Fibroblast of lung (primary cell): ENCODE data around the gene ZC3H10. TPM values are rescaled to one million over a fixed set of nuclear protein-coding genes. Genes with fewer than 3 reads are reported as not detected.
A peak's percentile ranks its signal among the peaks of the same experiment; 100 is the strongest.

Experiments used
- DNase-seq, 2 donors: peaks; one replicate each; pipeline versions ENCODE4 v3.0.0 to v3.0.0-alpha.2; 2010; ENCODE audit warnings: low read depth in 2 of 2
- H2AFZ ChIP-seq: 2 replicates; pipeline ENCODE4 v1.5.1; 2012; ENCODE audit warnings: low read length, control low read depth, inconsistent platforms
- H3K27ac ChIP-seq: 2 replicates; pipeline ENCODE4 v1.5.1; 2011; ENCODE audit warnings: low read length, control low read depth; ENCODE audit not compliant: insufficient read depth
- H3K27me3 ChIP-seq: 2 replicates; pipeline ENCODE4 v1.5.1; 2011; ENCODE audit warnings: mild to moderate bottlenecking, low read length; ENCODE audit not compliant: control insufficient read depth, insufficient read depth
- H3K36me3 ChIP-seq: 2 replicates; pipeline ENCODE4 v1.5.1; 2011; ENCODE audit warnings: low read length; ENCODE audit not compliant: control insufficient read depth, insufficient read depth
- H3K4me1 ChIP-seq: 2 replicates; pipeline ENCODE4 v1.5.1; 2011; ENCODE audit warnings: low read length; ENCODE audit not compliant: control insufficient read depth, insufficient read depth; ENCODE audit errors: extremely low read depth
- H3K4me2 ChIP-seq: 2 replicates; pipeline ENCODE4 v1.5.1; 2011; ENCODE audit warnings: low read length, control low read depth; ENCODE audit not compliant: insufficient read depth; ENCODE audit errors: extremely low read depth
- H3K4me3 ChIP-seq, 4 experiments: fragments of 200-600 bp in 1 of 4; sonication (generic) in 1 of 4; replicated peaks in 1 of 4; 2 replicates each; pipeline ENCODE4 v1.5.1; 2011 to 2016; ENCODE audit warnings: low read length in 4 of 4, low read depth in 3 of 4, mild to moderate bottlenecking in 3 of 4, control low read depth in 2 of 4, inconsistent platforms in 1 of 4, mixed read lengths in 1 of 4; ENCODE audit not compliant: insufficient read depth in 1 of 4; ENCODE audit errors: control extremely low read depth in 1 of 4
- H3K79me2 ChIP-seq: 2 replicates; pipeline ENCODE4 v1.5.1; 2012; ENCODE audit warnings: mild to moderate bottlenecking, low read length, inconsistent platforms; ENCODE audit not compliant: control insufficient read depth, insufficient read depth
- H3K9ac ChIP-seq: 2 replicates; pipeline ENCODE4 v1.5.1; 2011; ENCODE audit warnings: mild to moderate bottlenecking, low read length, control low read depth; ENCODE audit not compliant: insufficient read depth
- H3K9me3 ChIP-seq: 2 replicates; pipeline ENCODE4 v1.5.1; 2012; ENCODE audit warnings: low read depth, low read length; ENCODE audit not compliant: control insufficient read depth, insufficient read depth
- H4K20me1 ChIP-seq: 2 replicates; pipeline ENCODE4 v1.5.1; 2011; ENCODE audit warnings: low read length; ENCODE audit not compliant: control insufficient read depth, insufficient read depth; ENCODE audit errors: extremely low read depth
- EZH2 ChIP-seq: IDR thresholded peaks from 2 replicates; pipeline ENCODE4 v1.5.1; 2012; ENCODE audit warnings: low read length, control low read depth, mild to moderate bottlenecking; ENCODE audit errors: missing control alignments
- polyA plus RNA-seq, 2 donors: library from polyadenylated mRNA; depleted of rRNA in 1 of 2; stranded (reverse) in 1 of 2; unstranded in 1 of 2; fragments of >200 nt; gene quantifications; 2 replicates each; pipeline ENCODE4 v1.2.1, GENCODE V29; 2011 to 2012; ENCODE audit warnings: missing spikeins in 1 of 2
- total RNA-seq: library from RNA; depleted of rRNA; stranded (reverse); fragments of >200 nt; gene quantifications from 2 replicates; pipeline ENCODE4 v1.2.1, GENCODE V29; 2014
- TF ChIP-seq, protein P1 (sequence below), 2 donors: IDR thresholded peaks in 1 of 2; conservative IDR thresholded peaks in 1 of 2; 1 replicate in 1 of 2; 2 replicates in 1 of 2; pipeline ENCODE4 v1.5.1; 2011 to 2012; ENCODE audit warnings: low read length in 2 of 2, control low read depth in 1 of 2, inconsistent platforms in 1 of 2, low read depth in 1 of 2, mild to moderate bottlenecking in 1 of 2

ZC3H10 gene
- total and polyA plus RNA-seq, 2 donors (not counting 1 experiment from before 2014, with no cell fraction given), result 1.9 to 5.6 TPM

DNA sequence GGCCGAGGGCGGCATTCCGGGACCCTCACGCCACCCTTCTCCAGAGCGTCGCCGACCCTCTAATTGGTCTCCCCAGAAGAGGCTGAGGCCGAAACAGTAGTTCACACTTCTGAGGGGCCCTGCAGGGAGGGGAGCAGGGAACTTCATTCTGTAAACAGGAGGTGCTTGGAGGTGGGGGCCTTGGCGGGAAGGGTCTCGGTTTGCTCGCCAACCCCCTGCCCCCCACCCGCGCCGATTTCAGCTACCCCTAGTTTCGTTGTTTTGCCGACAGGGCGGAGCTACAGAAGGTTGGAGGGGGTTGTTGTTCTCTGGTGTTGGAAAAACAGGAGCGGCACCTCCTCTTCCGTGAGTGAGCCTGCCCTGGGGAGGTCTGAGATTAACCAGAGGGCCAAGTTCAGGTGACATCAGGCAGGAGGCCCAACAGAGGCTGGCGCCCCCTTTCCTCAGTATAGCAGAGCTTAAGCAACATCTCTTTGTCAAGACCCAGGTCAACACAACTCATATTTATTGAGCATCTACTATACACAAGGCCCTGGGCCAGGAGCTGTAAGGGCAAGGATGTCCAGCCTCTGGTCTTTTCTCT, 37.4 kb upstream of the ZC3H10 start:
- no peak for TF ChIP-seq EZH2
- TF ChIP-seq, protein P1, sequence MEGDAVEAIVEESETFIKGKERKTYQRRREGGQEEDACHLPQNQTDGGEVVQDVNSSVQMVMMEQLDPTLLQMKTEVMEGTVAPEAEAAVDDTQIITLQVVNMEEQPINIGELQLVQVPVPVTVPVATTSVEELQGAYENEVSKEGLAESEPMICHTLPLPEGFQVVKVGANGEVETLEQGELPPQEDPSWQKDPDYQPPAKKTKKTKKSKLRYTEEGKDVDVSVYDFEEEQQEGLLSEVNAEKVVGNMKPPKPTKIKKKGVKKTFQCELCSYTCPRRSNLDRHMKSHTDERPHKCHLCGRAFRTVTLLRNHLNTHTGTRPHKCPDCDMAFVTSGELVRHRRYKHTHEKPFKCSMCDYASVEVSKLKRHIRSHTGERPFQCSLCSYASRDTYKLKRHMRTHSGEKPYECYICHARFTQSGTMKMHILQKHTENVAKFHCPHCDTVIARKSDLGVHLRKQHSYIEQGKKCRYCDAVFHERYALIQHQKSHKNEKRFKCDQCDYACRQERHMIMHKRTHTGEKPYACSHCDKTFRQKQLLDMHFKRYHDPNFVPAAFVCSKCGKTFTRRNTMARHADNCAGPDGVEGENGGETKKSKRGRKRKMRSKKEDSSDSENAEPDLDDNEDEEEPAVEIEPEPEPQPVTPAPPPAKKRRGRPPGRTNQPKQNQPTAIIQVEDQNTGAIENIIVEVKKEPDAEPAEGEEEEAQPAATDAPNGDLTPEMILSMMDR (conservative IDR thresholded peaks at IDR 0.05 in 1 of 2, IDR thresholded peaks at IDR 0.05 in 1 of 2; ENCODE audit: low read depth in 1 of 2, low read length in 2 of 2), result no peak
- H3K9ac ChIP-seq, result no peak overlapping the region
- H4K20me1 ChIP-seq, result no peaks in the 10 kb centered on the region
- no peaks in the 10 kb centered on the region for H3K4me1 ChIP-seq
- peaks cover 26% of the 10 kb centered on the region for H3K27me3 ChIP-seq
- H2AFZ ChIP-seq, result no peak overlapping the region
- H3K27ac ChIP-seq, result no peak overlapping the region
- H3K4me2 ChIP-seq, result peak overlapping the region; percentile 96
- H3K9me3 ChIP-seq, result no peaks in the 10 kb centered on the region
- H3K79me2 ChIP-seq, result no peaks in the 10 kb centered on the region
- DNase-seq, result no peak
- H3K4me3 ChIP-seq, result peak overlapping the region in 2 of 4 experiments; percentile 55 to 72
- H3K36me3 ChIP-seq, result no peaks in the 10 kb centered on the region

- Histone ChIP-seq H4K20me1 (no peaks in the 10 kb centered on the region), H3K27me3 (peaks cover 26% of the 10 kb centered on the region), H3K4me2 (no peak overlapping the region), H3K4me3 (no peak overlapping the region), H3K36me3 (no peaks in the 10 kb centered on the region), H3K4me1 (no peaks in the 10 kb centered on the region), H3K79me2 (no peaks in the 10 kb centered on the region), H3K9me3 (no peaks in the 10 kb centered on the region), H2AFZ (no peak overlapping the region), H3K27ac (no peak overlapping the region), H3K9ac (no peak overlapping the region)
- no peak for DNase-seq
- TF ChIP-seq, protein P1 (conservative IDR thresholded peaks at IDR 0.05 in 1 of 2, IDR thresholded peaks at IDR 0.05 in 1 of 2; ENCODE audit: low read depth in 1 of 2, low read length in 2 of 2), result no peak
- no peak for TF ChIP-seq EZH2
These were observed 36.4 kb upstream of the ZC3H10 start for GRCh38 chr12:56081393-56082347.

DNA sequence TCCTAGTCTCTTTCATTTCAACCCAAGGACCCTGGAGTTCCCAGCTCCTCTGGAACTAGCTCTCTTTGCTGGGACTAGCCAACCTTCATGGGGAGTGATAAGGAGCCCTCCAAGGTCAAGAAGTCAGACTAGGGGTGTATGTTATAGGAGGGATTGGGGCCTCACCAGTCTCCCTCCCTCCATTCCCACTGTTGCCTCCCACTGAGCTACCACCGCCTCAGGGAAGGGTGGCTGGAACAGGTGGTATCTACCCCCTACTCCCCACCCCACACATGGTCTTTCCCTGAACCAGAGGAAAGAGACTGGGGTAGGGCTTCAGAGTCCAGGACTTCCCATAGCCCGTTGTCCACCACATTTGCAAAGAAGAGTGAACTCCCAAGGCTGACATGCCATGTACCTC, 35.7 kb upstream of the ZC3H10 start:
- H3K9me3 ChIP-seq, result no peaks in the 10 kb centered on the region
- no peak overlapping the region for H3K9ac ChIP-seq
- H4K20me1 ChIP-seq, result no peaks in the 10 kb centered on the region
- TF ChIP-seq, protein P1 (conservative IDR thresholded peaks at IDR 0.05 in 1 of 2, IDR thresholded peaks at IDR 0.05 in 1 of 2; ENCODE audit: low read depth in 1 of 2, low read length in 2 of 2), result no peak
- TF ChIP-seq EZH2, result no peak
- H3K4me3 ChIP-seq, result no peak overlapping the region
- H3K4me1 ChIP-seq, result no peaks in the 10 kb centered on the region
- H2AFZ ChIP-seq, result no peak overlapping the region
- no peak overlapping the region for H3K27ac ChIP-seq
- no peak overlapping the region for H3K4me2 ChIP-seq
- no peaks in the 10 kb centered on the region for H3K36me3 ChIP-seq
- DNase-seq, result no peak
- no peaks in the 10 kb centered on the region for H3K79me2 ChIP-seq
- H3K27me3 ChIP-seq, result peaks cover 26% of the 10 kb centered on the region
